ENCODE measurements around the gene CDC5L.

Gene CDC5L

DNA sequence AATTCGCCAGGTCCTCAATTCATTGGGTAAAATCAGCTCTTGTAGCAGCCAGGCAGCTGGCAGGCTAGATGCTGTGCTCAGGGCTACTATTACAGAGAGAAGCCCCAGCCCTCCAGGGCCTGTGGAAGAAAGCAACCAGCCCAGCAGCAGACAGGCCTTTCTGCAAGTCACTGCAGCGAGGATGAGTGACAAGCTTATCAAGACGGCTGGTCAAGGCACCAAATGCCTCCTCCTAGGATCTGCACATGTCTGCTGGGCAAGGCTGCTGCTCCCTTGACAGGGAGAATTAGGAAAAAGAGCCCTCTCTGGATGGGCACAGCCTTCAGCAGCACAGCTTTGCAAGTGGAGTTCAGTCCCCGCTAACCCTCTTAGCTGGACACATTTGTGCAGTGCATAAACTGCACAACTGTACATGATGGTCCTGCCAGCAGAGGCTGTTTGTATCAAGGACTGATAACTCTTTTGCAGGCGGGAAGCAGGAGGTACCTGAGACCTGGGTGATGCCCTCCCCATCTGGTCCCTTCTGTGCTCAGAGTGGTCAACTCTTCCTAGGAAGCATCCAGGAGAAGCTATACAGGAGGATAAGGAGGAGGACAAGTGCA, 89.9 kb downstream of the CDC5L start:
- TF ChIP-seq CTCF (IDR thresholded peaks at IDR 0.05; ENCODE audit: low read length, missing control alignments): no peak
- H3K4me3 ChIP-seq (replicated peaks; ENCODE audit: low read depth, low read length): no peak overlapping the region

DNA sequence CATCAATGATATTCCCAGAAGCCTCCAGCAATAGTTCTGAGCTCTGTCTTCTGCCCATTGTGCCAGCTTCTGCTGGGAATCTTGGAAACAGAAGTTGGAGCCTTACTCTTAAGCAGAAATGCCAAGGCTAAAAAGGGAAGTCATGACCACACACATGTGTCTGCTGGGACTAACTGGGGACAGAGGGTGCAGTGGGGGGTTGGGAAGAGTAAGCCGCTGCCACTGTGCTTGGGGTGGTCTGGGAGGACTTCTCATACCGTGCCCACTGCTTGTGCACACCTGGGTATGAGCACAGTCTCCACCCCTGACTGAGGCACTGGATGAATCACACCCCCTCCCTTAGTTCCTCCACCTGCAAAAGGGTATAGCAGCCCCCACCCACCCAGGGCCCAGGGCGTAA, 90.7 kb downstream of the CDC5L start:
- no peak for TF ChIP-seq CTCF (IDR thresholded peaks at IDR 0.05; ENCODE audit: low read length, missing control alignments)
- DNase-seq (ENCODE audit: low read depth): no peak
- H3K4me3 ChIP-seq (replicated peaks; ENCODE audit: low read depth, low read length): no peak overlapping the region

More for the DNA sequence above, 89.9 kb downstream of the CDC5L start:
- DNase-seq (ENCODE audit: low read depth): no peak

DNA sequence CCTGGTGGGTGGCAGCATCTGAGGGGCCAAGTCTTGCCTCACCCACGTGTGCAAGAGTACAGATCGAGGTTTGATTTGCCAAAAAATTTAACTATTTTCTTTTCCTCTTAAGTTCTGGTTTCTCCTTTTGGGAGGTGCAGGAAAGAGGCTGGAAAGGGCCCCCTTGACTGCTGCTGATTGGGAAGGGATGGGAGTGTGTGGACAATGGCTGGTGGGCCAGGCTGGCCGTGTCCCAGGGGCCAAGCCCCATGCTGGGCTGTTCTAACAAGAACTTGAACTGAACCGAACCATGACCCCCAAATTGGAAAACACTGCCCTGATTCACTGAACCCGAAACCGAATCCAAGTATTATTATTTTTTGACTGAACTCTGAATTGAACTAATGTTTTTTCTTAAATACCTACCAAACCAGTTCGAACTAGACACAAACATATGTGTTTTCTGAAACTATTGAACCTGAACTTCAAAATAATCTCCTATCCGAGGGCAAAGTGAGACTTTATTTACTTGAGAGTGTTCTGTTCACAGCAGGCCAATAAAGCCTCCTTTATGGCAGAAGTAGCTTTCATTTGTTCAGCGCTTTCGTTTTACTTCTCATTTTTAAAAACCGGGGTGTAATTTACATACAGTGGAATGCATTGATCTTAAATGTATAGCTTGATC, 91.2 kb downstream of the CDC5L start:
- no peak for DNase-seq (ENCODE audit: low read depth)
- no peak for TF ChIP-seq CTCF (IDR thresholded peaks at IDR 0.05; ENCODE audit: low read length, missing control alignments)
- no peak overlapping the region for H3K4me3 ChIP-seq (replicated peaks; ENCODE audit: low read depth, low read length)

- no peak overlapping the region for H3K4me3 ChIP-seq (replicated peaks; ENCODE audit: low read depth, low read length)
- TF ChIP-seq CTCF (IDR thresholded peaks at IDR 0.05; ENCODE audit: low read length, missing control alignments): no peak
- DNase-seq (ENCODE audit: low read depth): no peak
Observed at GRCh38 chr6:44480097-44480541, 92.6 kb downstream of the CDC5L start.

DNA sequence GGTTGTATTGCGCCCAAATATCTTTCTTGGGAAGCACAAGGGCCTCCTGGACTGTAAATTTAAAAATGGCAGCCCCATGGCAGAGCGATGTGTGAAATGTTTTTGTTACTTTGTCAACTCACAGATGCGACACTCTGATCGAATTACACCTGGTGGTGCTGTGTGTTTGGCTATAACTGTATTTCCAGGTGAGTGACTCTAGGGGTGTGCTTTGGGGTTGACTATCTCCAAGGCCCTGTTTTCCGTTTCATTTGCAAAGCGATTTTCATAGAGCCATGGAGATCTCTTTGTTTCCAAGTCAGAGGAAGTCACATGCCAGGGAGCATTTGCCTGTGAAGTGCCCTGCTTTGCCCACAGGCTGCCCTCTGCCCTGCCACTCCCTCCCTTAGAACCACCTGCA, 93.5 kb downstream of the CDC5L start:
- TF ChIP-seq CTCF (IDR thresholded peaks at IDR 0.05; ENCODE audit: low read length, missing control alignments): no peak
- DNase-seq (ENCODE audit: low read depth): no peak
- no peak overlapping the region for H3K4me3 ChIP-seq (replicated peaks; ENCODE audit: low read depth, low read length)

- DNase-seq (ENCODE audit: low read depth): no peak
- no peak overlapping the region for H3K4me3 ChIP-seq (replicated peaks; ENCODE audit: low read depth, low read length)
- no peak for TF ChIP-seq CTCF (IDR thresholded peaks at IDR 0.05; ENCODE audit: low read length, missing control alignments)
Observed at GRCh38 chr6:44481760-44482159, 94.3 kb downstream of the CDC5L start.
